PC-3 (cell line): ENCODE results near the gene TMEM181. TPM values are rescaled to one million over a fixed set of nuclear protein-coding genes. Genes with fewer than 3 reads are reported as not detected.

Experiments
- ATAC-seq: fragments of 200-7000 bp; cut with Tn5 transposase; 2 replicates; pipeline ENCODE4 v1.9.1; 2020; ENCODE audit warnings: mild to moderate bottlenecking, moderate library complexity
- BruUV-seq: library from RNA; stranded (reverse); fragments of 400-500 nt; replicated peaks from 2 replicates; lab custom pipeline; 2021; lab: Mats Ljungman, UMichigan
- CTCF ChIA-PET: fragments of 300-600 bp; sonication (Branson Sonifier 250); formaldehyde crosslinking; loops from one replicate; lab custom pipeline; 2022; ENCODE audit warnings: antibody characterized with exemption; lab: Charles Lee
- POLR2A ChIA-PET: fragments of 300-600 bp; sonication (Branson Sonifier 250); formaldehyde crosslinking; loops from one replicate; lab custom pipeline; 2022; ENCODE audit warnings: antibody characterized with exemption; ENCODE audit not compliant: unreplicated experiment; lab: Charles Lee
- DNase-seq: peaks from one replicate; pipeline ENCODE4 v3.0.0-alpha.2; 2015
- H2AFZ ChIP-seq: fragments of 300-600 bp; sonication (generic); 2 replicates; pipeline ENCODE4 v1.6.0; 2016; ENCODE audit warnings: antibody characterized with exemption, low read length
- H3F3A ChIP-seq: fragments of 300-600 bp; sonication (generic); one replicate; pipeline ENCODE4 v1.6.0; 2017; ENCODE audit warnings: antibody characterized with exemption, low read length, control low read depth, mild to moderate bottlenecking; ENCODE audit not compliant: unreplicated experiment
- H3K27ac ChIP-seq: fragments of 300-600 bp; sonication (generic); 2 replicates; pipeline ENCODE4 v1.5.1; 2016; ENCODE audit warnings: mild to moderate bottlenecking, low read length
- H3K27me3 ChIP-seq: fragments of 300-600 bp; sonication (generic); 2 replicates; pipeline ENCODE4 v1.6.1; 2016; ENCODE audit warnings: low read length, mixed read lengths
- H3K36me3 ChIP-seq: fragments of 300-600 bp; sonication (generic); 2 replicates; pipeline ENCODE4 v1.6.1; 2016; ENCODE audit warnings: low read depth, mixed run types, low read length, mixed read lengths
- H3K4me1 ChIP-seq: fragments of 300-600 bp; sonication (generic); 2 replicates; pipeline ENCODE4 v1.5.1; 2016; ENCODE audit warnings: low read length; ENCODE audit not compliant: insufficient read depth
- H3K4me2 ChIP-seq: fragments of 300-600 bp; sonication (generic); 2 replicates; pipeline ENCODE4 v1.6.0; 2016; ENCODE audit warnings: low read length
- H3K4me3 ChIP-seq: fragments of 300-600 bp; sonication (generic); 2 replicates; pipeline ENCODE4 v1.5.1; 2016; ENCODE audit warnings: mild to moderate bottlenecking, low read length, mixed read lengths
- H3K79me2 ChIP-seq: fragments of 300-600 bp; sonication (generic); 2 replicates; pipeline ENCODE4 v1.6.1; 2017; ENCODE audit warnings: low read length, mixed read lengths
- H3K9ac ChIP-seq: fragments of 300-600 bp; sonication (generic); 2 replicates; pipeline ENCODE4 v1.6.0; 2016; ENCODE audit warnings: mild to moderate bottlenecking, low read length
- H3K9me2 ChIP-seq: fragments of 300-600 bp; sonication (generic); replicated peaks from 2 replicates; pipeline ENCODE4 v1.6.1; 2016; ENCODE audit warnings: mixed run types, low read length, mixed read lengths
- H3K9me3 ChIP-seq: fragments of 300-600 bp; sonication (generic); 2 replicates; pipeline ENCODE4 v1.6.1; 2016; ENCODE audit warnings: low read length, mixed read lengths
- H4K20me1 ChIP-seq: fragments of 300-600 bp; sonication (generic); 2 replicates; pipeline ENCODE4 v1.6.1; 2016; ENCODE audit warnings: low read length, mixed read lengths
- EZH2 ChIP-seq: fragments of 300-600 bp; sonication (generic); IDR thresholded peaks from one replicate; pipeline ENCODE4 v1.6.1; 2017; ENCODE audit warnings: antibody characterized with exemption, mild to moderate bottlenecking, low read length; ENCODE audit not compliant: unreplicated experiment
- EZH2phosphoT487 ChIP-seq: fragments of 300-600 bp; sonication (generic); IDR thresholded peaks from 2 replicates; pipeline ENCODE4 v1.6.1; 2018; ENCODE audit warnings: mild to moderate bottlenecking, antibody characterized with exemption, low read length, borderline replicate concordance
- intact Hi-C: fragments of 100-400 bp; cut with micrococcal nuclease; formaldehyde crosslinking; loops from 2 replicates; pipeline ENCODE4 v1.9.0; 2023
- total RNA-seq: library from RNA; depleted of rRNA; stranded (reverse); fragments of >200 nt; gene quantifications from 2 replicates; pipeline ENCODE4 v1.2.3, GENCODE V29; 2014
- TF ChIP-seq, protein P1 (sequence below): fragments of 300-600 bp; sonication (generic); conservative IDR thresholded peaks from 2 replicates; pipeline ENCODE4 v1.5.1; 2017; ENCODE audit warnings: antibody characterized with exemption, low read depth, mild to moderate bottlenecking, low read length

TMEM181 gene
- total RNA-seq, 1 experiment from 2014 or later: 13.7 TPM

DNA sequence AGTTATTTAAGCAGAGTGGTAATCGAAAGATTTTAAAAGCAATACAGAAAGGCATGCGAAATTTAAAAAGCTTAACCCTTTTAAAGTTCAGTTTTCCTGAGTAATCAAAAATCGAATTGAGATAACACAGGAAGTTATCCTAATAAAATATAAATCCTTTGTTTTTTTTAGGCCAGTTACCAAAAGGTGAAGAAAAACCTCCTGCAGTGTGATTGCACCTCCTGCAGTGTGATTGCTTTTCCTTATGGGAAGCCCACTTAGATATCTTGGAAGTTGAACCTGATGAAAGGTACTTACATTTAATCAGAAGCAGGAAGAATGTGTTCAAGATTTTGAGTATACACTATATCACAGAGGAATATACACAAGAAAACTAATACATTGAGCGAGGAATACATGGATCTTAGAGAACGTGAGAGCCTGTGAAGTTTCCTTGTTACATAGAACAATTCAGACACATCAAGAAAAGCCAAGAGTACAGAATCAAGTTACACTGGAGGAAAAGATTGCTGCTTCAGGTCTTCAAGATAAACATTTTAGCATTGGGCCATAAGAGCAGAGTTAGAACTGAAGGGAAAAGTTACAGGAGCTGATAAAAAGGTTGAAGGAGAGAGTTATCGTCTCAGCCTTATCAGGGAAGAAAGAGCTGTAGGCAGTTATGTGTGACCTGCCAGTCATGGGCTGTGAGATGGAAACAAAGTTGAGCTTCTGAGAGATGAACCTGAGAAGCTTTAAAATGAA is 7.7 kb upstream of the TMEM181 start:
- no peak overlapping the region for H3K4me2 ChIP-seq
- no peaks in the 10 kb centered on the region for H3K36me3 ChIP-seq
- DNase-seq (no peak), ATAC-seq (no peak)
- no peaks in the 10 kb centered on the region for H3K9me2 ChIP-seq
- H2AFZ ChIP-seq: no peak overlapping the region
- no peak overlapping the region for H3K27ac ChIP-seq
- H3K4me1 ChIP-seq: no peaks in the 10 kb centered on the region
- intact Hi-C loops: no loop called here
- no peak overlapping the region for H3K9ac ChIP-seq
- no peaks in the 10 kb centered on the region for H3K9me3 ChIP-seq
- ChIA-PET POLR2A (interaction anchor here (0.6 kb wide), 1 partner anchor 103 kb away, joined by 3 read pairs; no protein-coding TSS in a partner anchor), CTCF (no interaction called here)
- TF ChIP-seq EZH2 (no peak), EZH2phosphoT487 (no peak)
- TF ChIP-seq, protein P1, sequence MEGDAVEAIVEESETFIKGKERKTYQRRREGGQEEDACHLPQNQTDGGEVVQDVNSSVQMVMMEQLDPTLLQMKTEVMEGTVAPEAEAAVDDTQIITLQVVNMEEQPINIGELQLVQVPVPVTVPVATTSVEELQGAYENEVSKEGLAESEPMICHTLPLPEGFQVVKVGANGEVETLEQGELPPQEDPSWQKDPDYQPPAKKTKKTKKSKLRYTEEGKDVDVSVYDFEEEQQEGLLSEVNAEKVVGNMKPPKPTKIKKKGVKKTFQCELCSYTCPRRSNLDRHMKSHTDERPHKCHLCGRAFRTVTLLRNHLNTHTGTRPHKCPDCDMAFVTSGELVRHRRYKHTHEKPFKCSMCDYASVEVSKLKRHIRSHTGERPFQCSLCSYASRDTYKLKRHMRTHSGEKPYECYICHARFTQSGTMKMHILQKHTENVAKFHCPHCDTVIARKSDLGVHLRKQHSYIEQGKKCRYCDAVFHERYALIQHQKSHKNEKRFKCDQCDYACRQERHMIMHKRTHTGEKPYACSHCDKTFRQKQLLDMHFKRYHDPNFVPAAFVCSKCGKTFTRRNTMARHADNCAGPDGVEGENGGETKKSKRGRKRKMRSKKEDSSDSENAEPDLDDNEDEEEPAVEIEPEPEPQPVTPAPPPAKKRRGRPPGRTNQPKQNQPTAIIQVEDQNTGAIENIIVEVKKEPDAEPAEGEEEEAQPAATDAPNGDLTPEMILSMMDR: no peak
- H3K79me2 ChIP-seq: no peaks in the 10 kb centered on the region
- H3K27me3 ChIP-seq: no peaks in the 10 kb centered on the region
- no peaks in the 10 kb centered on the region for H3F3A ChIP-seq
- no TSS peak for BruUV-seq
- H3K4me3 ChIP-seq: no peak overlapping the region
- H4K20me1 ChIP-seq: no peaks in the 10 kb centered on the region

DNA sequence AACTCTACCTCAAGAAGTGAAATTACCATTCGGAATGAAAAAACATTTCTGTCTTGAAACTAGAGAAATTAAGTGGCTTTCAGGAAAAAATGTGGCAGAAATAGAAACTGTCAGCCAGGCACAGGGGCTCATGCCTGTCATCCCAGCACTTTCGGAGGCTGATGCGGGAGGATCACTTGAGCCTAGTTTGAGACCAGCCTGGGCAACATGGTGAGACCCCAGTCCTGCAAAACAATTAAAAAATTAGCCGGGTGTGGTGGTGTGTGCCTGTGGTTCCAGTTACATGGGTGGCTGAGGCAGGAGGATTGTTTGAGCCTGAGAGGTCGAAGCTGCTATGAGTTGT is 7.1 kb upstream of the TMEM181 start:
- CTCF ChIA-PET: no interaction called here

More for the DNA sequence above, 7.1 kb upstream of the TMEM181 start:
- Histone ChIP-seq H2AFZ (no peak overlapping the region), H3K36me3 (no peaks in the 10 kb centered on the region), H3F3A (no peaks in the 10 kb centered on the region), H3K9me2 (no peaks in the 10 kb centered on the region), H4K20me1 (no peaks in the 10 kb centered on the region), H3K4me1 (no peaks in the 10 kb centered on the region), H3K9me3 (no peaks in the 10 kb centered on the region), H3K4me3 (no peak overlapping the region), H3K4me2 (no peak overlapping the region), H3K79me2 (no peaks in the 10 kb centered on the region), H3K27me3 (no peaks in the 10 kb centered on the region), H3K27ac (no peak overlapping the region), H3K9ac (no peak overlapping the region)
- ATAC-seq (no peak), DNase-seq (no peak)
- no TSS peak for BruUV-seq
- intact Hi-C loops: no loop called here
- POLR2A ChIA-PET: interaction anchor here (0.6 kb wide), 1 partner anchor 104 kb away, joined by 3 read pairs; no protein-coding TSS in a partner anchor
- TF ChIP-seq EZH2 (no peak), EZH2phosphoT487 (no peak)
- TF ChIP-seq, protein P1: no peak
